Mesothelial cell of epicardium (in vitro differentiated cells): ENCODE measurements around the gene TRAFD1. TPM values are rescaled to one million over a fixed set of nuclear protein-coding genes. Genes with fewer than 3 reads are reported as not detected.

ENCODE experiments used
- DNase-seq, 2 experiments: peaks; one replicate each; pipeline ENCODE4 v3.0.0; 2021; ENCODE audit warnings: low spot score in 2 of 2; ENCODE audit not compliant: unreplicated experiment in 2 of 2
- H3K27ac Mint-ChIP-seq: 2 replicates; pipeline ENCODE4 v1.8.0; 2021; ENCODE audit warnings: mixed read lengths
- H3K27me3 Mint-ChIP-seq: 2 replicates; pipeline ENCODE4 v1.8.0; 2021; ENCODE audit warnings: low read depth, mixed read lengths
- H3K36me3 Mint-ChIP-seq: 2 replicates; pipeline ENCODE4 v1.8.0; 2021; ENCODE audit warnings: mixed read lengths
- H3K4me1 Mint-ChIP-seq: 2 replicates; pipeline ENCODE4 v1.8.0; 2021; ENCODE audit warnings: mixed read lengths
- H3K4me3 Mint-ChIP-seq: 2 replicates; pipeline ENCODE4 v1.8.0; 2021; ENCODE audit warnings: mild to moderate bottlenecking, moderate library complexity, mixed read lengths
- H3K9me3 Mint-ChIP-seq: 2 replicates; pipeline ENCODE4 v1.8.0; 2021; ENCODE audit warnings: mixed read lengths
- CTCF ChIP-seq: fragments of 200-600 bp; sonication (generic); IDR thresholded peaks from one replicate; pipeline ENCODE4 v1.5.0; 2021; ENCODE audit warnings: antibody characterized with exemption; ENCODE audit not compliant: unreplicated experiment
- total RNA-seq: library from RNA; stranded (reverse); gene quantifications from 3 replicates; pipeline ENCODE4 v1.2.1, GENCODE V29; 2021

The TRAFD1 gene
- total RNA-seq, 1 donor from 2014 or later, result 36.5 TPM

- H3K9me3 Mint-ChIP-seq, result no peaks in the 10 kb centered on the region
- no peak for DNase-seq
- no peaks in the 10 kb centered on the region for H3K4me1 Mint-ChIP-seq
- H3K36me3 Mint-ChIP-seq, result peaks cover 31% of the 10 kb centered on the region
- no peak overlapping the region for H3K27ac Mint-ChIP-seq
- no peak overlapping the region for H3K4me3 Mint-ChIP-seq
- TF ChIP-seq CTCF, result no peak
- no peaks in the 10 kb centered on the region for H3K27me3 Mint-ChIP-seq
Observed at GRCh38 chr12:112170971-112171596, 45.7 kb downstream of the TRAFD1 start.

- Mint-ChIP-seq H3K4me3 (no peak overlapping the region), H3K27me3 (no peaks in the 10 kb centered on the region), H3K36me3 (peaks cover 35% of the 10 kb centered on the region), H3K9me3 (no peaks in the 10 kb centered on the region), H3K4me1 (no peaks in the 10 kb centered on the region), H3K27ac (no peak overlapping the region)
- no peak for DNase-seq
- TF ChIP-seq CTCF, result no peak
Observed at GRCh38 chr12:112172556-112173324, 47.4 kb downstream of the TRAFD1 start.

GRCh38 chr12:112175361-112176155 lies 50.2 kb downstream of the TRAFD1 start:
- no peaks in the 10 kb centered on the region for H3K9me3 Mint-ChIP-seq
- no peak overlapping the region for H3K4me3 Mint-ChIP-seq
- H3K27me3 Mint-ChIP-seq, result no peaks in the 10 kb centered on the region
- H3K4me1 Mint-ChIP-seq, result no peaks in the 10 kb centered on the region
- TF ChIP-seq CTCF, result no peak
- peaks cover 37% of the 10 kb centered on the region for H3K36me3 Mint-ChIP-seq
- DNase-seq, result no peak
- H3K27ac Mint-ChIP-seq, result no peak overlapping the region

GRCh38 chr12:112176321-112177010 lies 51.1 kb downstream of the TRAFD1 start:
- H3K36me3 Mint-ChIP-seq, result peaks cover 38% of the 10 kb centered on the region
- no peaks in the 10 kb centered on the region for H3K9me3 Mint-ChIP-seq
- DNase-seq, result no peak
- no peak overlapping the region for H3K4me3 Mint-ChIP-seq
- H3K27me3 Mint-ChIP-seq, result no peaks in the 10 kb centered on the region
- TF ChIP-seq CTCF, result no peak
- H3K4me1 Mint-ChIP-seq, result no peaks in the 10 kb centered on the region
- no peak overlapping the region for H3K27ac Mint-ChIP-seq

GRCh38 chr12:112178796-112179195 lies 53.4 kb downstream of the TRAFD1 start:
- Mint-ChIP-seq H3K36me3 (peaks cover 34% of the 10 kb centered on the region), H3K27ac (no peak overlapping the region), H3K27me3 (no peaks in the 10 kb centered on the region), H3K4me3 (no peak overlapping the region), H3K4me1 (no peaks in the 10 kb centered on the region), H3K9me3 (no peaks in the 10 kb centered on the region)
- no peak for DNase-seq
- TF ChIP-seq CTCF, result no peak
